NCI-H2196 (cell line): ENCODE measurements around the gene SIN3A.
A peak's percentile ranks its signal among the peaks of the same experiment; 100 is the strongest.
"Not testable (repeated sequence)": the region's sequence is repeated elsewhere in the genome, so short reads cannot be mapped to it uniquely, and the experiment has no call there.

Source experiments
- DNase-seq: peaks from one replicate; lab custom pipeline; 2025; ENCODE audit not compliant: unreplicated experiment; lab: John Stamatoyannopoulos, UW

The SIN3A gene

GRCh38 chr15:75357976-75358673, 93.4 kb downstream of the SIN3A start:
- DNase-seq: no peak

GRCh38 chr15:75356517-75356916, 95.0 kb downstream of the SIN3A start:
- DNase-seq: no peak

- DNase-seq: no peak
Observed at GRCh38 chr15:75356006-75356405, 95.5 kb downstream of the SIN3A start.

- no peak for DNase-seq
Observed at GRCh38 chr15:75355369-75355768, 96.1 kb downstream of the SIN3A start.

- no peak for DNase-seq
Observed at GRCh38 chr15:75354454-75354853, 97.0 kb downstream of the SIN3A start.

- no peak for DNase-seq
Observed at GRCh38 chr15:75353604-75354003, 97.9 kb downstream of the SIN3A start.

GRCh38 chr15:75352186-75353080, 99.1 kb downstream of the SIN3A start:
- no peak for DNase-seq

- DNase-seq: no peak
Observed at GRCh38 chr15:75350601-75351361, 100.7 kb downstream of the SIN3A start.

- DNase-seq: no peak
Observed at GRCh38 chr15:75349851-75350588, 101.5 kb downstream of the SIN3A start.

GRCh38 chr15:75349351-75349669, 102.2 kb downstream of the SIN3A start:
- DNase-seq: not testable (repeated sequence)

GRCh38 chr15:75348562-75349350, 102.7 kb downstream of the SIN3A start:
- DNase-seq: no peak

GRCh38 chr15:75348034-75348561, 103.4 kb downstream of the SIN3A start:
- no peak for DNase-seq

- no peak for DNase-seq
Observed at GRCh38 chr15:75347222-75348033, 104.1 kb downstream of the SIN3A start.

GRCh38 chr15:75346796-75347221, 104.7 kb downstream of the SIN3A start, which contains the start of gene NEIL1:
TSS of gene NEIL1 (plus strand) at chr15:75347039. CDS start at chr15:75348906, 1,867 bp downstream.
- no peak for DNase-seq

GRCh38 chr15:75343953-75344352, 107.5 kb downstream of the SIN3A start:
- DNase-seq: peak; percentile 5

- DNase-seq: no peak
Observed at GRCh38 chr15:75342221-75342620, 109.3 kb downstream of the SIN3A start.

- DNase-seq: no peak
Observed at GRCh38 chr15:75339531-75340240, 111.8 kb downstream of the SIN3A start.

GRCh38 chr15:75338661-75339240, 112.7 kb downstream of the SIN3A start:
- no peak for DNase-seq
